ENCODE data around the gene RNF10. TPM values are rescaled to one million over a fixed set of nuclear protein-coding genes. Genes with fewer than 3 reads are reported as not detected.

The RNF10 gene
- total and polyA plus RNA-seq, 9 of the 15 experiments (the other 6 are each of a cell fraction or from before 2014, with no cell fraction given), result 43.0 to 139 (median 80.1) TPM

GRCh38 chr12:120490325-120490724, 43.8 kb upstream of the RNF10 start (continued):
- TF ChIP-seq, protein P1, sequence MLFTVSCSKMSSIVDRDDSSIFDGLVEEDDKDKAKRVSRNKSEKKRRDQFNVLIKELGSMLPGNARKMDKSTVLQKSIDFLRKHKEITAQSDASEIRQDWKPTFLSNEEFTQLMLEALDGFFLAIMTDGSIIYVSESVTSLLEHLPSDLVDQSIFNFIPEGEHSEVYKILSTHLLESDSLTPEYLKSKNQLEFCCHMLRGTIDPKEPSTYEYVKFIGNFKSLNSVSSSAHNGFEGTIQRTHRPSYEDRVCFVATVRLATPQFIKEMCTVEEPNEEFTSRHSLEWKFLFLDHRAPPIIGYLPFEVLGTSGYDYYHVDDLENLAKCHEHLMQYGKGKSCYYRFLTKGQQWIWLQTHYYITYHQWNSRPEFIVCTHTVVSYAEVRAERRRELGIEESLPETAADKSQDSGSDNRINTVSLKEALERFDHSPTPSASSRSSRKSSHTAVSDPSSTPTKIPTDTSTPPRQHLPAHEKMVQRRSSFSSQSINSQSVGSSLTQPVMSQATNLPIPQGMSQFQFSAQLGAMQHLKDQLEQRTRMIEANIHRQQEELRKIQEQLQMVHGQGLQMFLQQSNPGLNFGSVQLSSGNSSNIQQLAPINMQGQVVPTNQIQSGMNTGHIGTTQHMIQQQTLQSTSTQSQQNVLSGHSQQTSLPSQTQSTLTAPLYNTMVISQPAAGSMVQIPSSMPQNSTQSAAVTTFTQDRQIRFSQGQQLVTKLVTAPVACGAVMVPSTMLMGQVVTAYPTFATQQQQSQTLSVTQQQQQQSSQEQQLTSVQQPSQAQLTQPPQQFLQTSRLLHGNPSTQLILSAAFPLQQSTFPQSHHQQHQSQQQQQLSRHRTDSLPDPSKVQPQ (CRISPR knock-in tag; IDR thresholded peaks at IDR 0.05; ENCODE audit: borderline replicate concordance), result no peak

DNA sequence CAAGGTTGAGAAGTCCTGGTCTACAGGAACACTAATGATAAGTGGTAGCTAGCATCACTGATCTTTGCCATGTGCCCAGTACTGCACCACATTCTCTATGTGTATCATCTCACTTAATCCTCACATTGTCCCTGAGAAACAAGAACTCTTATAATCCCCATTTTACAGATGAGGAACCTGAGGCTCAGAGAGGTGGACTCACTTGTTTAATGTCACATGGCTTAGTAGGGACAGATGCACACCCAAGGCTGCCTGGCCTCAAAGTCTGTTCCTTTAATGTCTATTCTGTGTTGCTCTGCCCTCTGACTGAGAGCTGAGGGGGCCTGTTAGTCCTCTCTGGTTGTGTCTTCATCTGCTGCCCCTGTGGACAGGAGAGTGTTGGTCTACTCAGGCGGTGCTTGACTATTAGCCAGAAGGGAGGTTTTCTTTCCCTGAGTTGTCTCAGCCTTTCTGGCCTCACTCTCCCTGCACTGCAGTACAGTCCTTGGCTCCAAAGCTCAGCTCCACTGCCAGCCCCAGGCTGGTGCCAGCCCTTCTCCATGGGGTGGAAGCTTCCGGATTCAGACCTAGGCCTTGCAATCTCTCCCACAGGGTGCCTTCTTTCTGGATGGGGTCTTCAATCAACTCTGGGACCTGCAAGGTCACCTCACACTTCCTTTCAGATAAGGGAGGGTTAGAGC, 43.2 kb upstream of the RNF10 start:
- Histone ChIP-seq H4K20me1 (replicated peaks; ENCODE audit: control insufficient read depth, insufficient read depth, low read length) (no peaks in the 10 kb centered on the region), H2AFZ (ENCODE audit: low read depth, low read length) (no peak overlapping the region), H3K27ac (ENCODE audit: extremely low read depth, low read depth, low read length) (no peak overlapping the region), H3K4me2 (ENCODE audit: insufficient read depth, low read length) (no peak overlapping the region), H3K79me2 (ENCODE audit: control insufficient read depth, insufficient read depth, low read length) (peaks cover 21% of the 10 kb centered on the region), H3K4me1 (replicated peaks in 1 of 2; ENCODE audit: control insufficient read depth in 2 of 2, insufficient read depth in 2 of 2, low read length in 2 of 2) (peaks cover 9 to 28% of the 10 kb centered on the region in 2 experiments; a peak in 4 of 5 replicates), H3K9ac (ENCODE audit: insufficient read depth in 1 of 2, low read depth in 2 of 2, low read length in 2 of 2) (peak overlapping the region in 1 of 2 experiments; percentile 81; a peak in 2 of 4 replicates), H3K36me3 (ENCODE audit: control insufficient read depth, insufficient read depth, low read length) (peaks cover 26% of the 10 kb centered on the region), H3K27me3 (ENCODE audit: control insufficient read depth in 2 of 2, insufficient read depth in 2 of 2, low read length in 2 of 2) (no peaks in the 10 kb centered on the region), H3K9me1 (ENCODE audit: control insufficient read depth, insufficient read depth, low read length) (no peaks in the 10 kb centered on the region), H3K9me3 (replicated peaks; ENCODE audit: control insufficient read depth, insufficient read depth, low read depth, low read length) (no peaks in the 10 kb centered on the region), H3K4me3 (no peak overlapping the region)
- ATAC-seq, result no peak
- 93% methylated on average over 2 of the region's 2 CpGs for WGBS (ENCODE audit: insufficient coverage, low coverage, missing lambda C conversion rate)
- in situ Hi-C loops (cut with MboI), result no loop called here
- no peak for FAIRE-seq
- DNase-seq (ENCODE audit: extremely low read depth in 1 of 4, low spot score in 3 of 4), result no peak
- intact Hi-C loops (cut with micrococcal nuclease), result no loop called here
- TF ChIP-seq KLF10 (CRISPR knock-in tag; IDR thresholded peaks at IDR 0.05) (no peak), MTA2 (IDR thresholded peaks at IDR 0.05; ENCODE audit: low read depth) (no peak), CHCHD3 (CRISPR knock-in tag; IDR thresholded peaks at IDR 0.05) (no peak), KDM1A (IDR thresholded peaks at IDR 0.05) (peak in 1 of 2 experiments; percentile 51; a peak in 2 of 4 replicates), RBM25 (IDR thresholded peaks at IDR 0.05; ENCODE audit: low read depth, low read length, severe bottlenecking) (peak; percentile 86), ZNF347 (CRISPR knock-in tag; IDR thresholded peaks at IDR 0.05; ENCODE audit: low read depth) (no peak), XRCC3 (IDR thresholded peaks at IDR 0.05) (no peak), NRF1 (conservative IDR thresholded peaks at IDR 0.05 in 1 of 2, IDR thresholded peaks at IDR 0.05 in 1 of 2) (no peak), BCOR (IDR thresholded peaks at IDR 0.05) (peak; percentile 53; the same call in 1 of the 2 replicates), RBM39 (optimal IDR thresholded peaks at IDR 0.05; ENCODE audit: low read depth, low read length) (no peak), POLR3A (IDR thresholded peaks at IDR 0.05; ENCODE audit: borderline replicate concordance, extremely low read depth, insufficient read depth, insufficient read length) (no peak), ZNF316 (IDR thresholded peaks at IDR 0.05) (no peak)
- TF ChIP-seq, protein P2, sequence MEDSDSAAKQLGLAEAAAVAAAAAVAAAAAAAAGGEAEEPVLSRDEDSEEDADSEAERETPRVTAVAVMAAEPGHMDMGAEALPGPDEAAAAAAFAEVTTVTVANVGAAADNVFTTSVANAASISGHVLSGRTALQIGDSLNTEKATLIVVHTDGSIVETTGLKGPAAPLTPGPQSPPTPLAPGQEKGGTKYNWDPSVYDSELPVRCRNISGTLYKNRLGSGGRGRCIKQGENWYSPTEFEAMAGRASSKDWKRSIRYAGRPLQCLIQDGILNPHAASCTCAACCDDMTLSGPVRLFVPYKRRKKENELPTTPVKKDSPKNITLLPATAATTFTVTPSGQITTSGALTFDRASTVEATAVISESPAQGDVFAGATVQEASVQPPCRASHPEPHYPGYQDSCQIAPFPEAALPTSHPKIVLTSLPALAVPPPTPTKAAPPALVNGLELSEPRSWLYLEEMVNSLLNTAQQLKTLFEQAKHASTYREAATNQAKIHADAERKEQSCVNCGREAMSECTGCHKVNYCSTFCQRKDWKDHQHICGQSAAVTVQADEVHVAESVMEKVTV (CRISPR knock-in tag; IDR thresholded peaks at IDR 0.05), result no peak
- BruUV-seq (replicated peaks), result no TSS peak
- CTCF ChIA-PET (ENCODE audit: low intra/inter-chr PET ratio), result no interaction called here
- POLR2A ChIA-PET, result interaction anchor here (0.7 to 3.6 kb wide), 9 partner anchors 8 to 50 kb away, joined by 3 to 14 read pairs (median 3); partner anchors contain the start of gene COQ5

Data from K562 (cell line).